ENCODE measurements around the gene MAPT. TPM values are rescaled to one million over a fixed set of nuclear protein-coding genes. Genes with fewer than 3 reads are reported as not detected.
"Not testable (repeated sequence)": the region's sequence is repeated elsewhere in the genome, so short reads cannot be mapped to it uniquely, and the experiment has no call there.

MAPT gene
- total and polyA plus RNA-seq, 4 experiments from 2014 or later: 0.22 to 2.1 (median 1.1) TPM

- Mint-ChIP-seq H3K36me3 (no peaks in the 10 kb centered on the region), H3K9me3 (peaks cover 0 to 1% (median 0%) of the 10 kb centered on the region in 8 donors), H3K4me3 (no peak overlapping the region), H3K4me1 (peaks cover 3 to 6% (median 5%) of the 10 kb centered on the region in 4 donors), H3K27me3 (no peaks in the 10 kb centered on the region), H3K27ac (peak overlapping the region in 1 of 7 donors; percentile 43)
- peaks cover 9% of the 10 kb centered on the region for H3K4me1 ChIP-seq (ENCODE audit: insufficient read depth, low read length)
- no peak overlapping the region for H3K27ac ChIP-seq (ENCODE audit: low read depth, low read length)
- H3K27me3 ChIP-seq (ENCODE audit: insufficient read depth, low read length): no peaks in the 10 kb centered on the region
- DNase-seq: no peak
- H3K36me3 ChIP-seq (ENCODE audit: insufficient read depth, low read length): no peaks in the 10 kb centered on the region
- intact Hi-C loops (cut with micrococcal nuclease): no loop called here
- CTCF ChIA-PET (ENCODE audit: partially characterized antibody): no interaction called here
- H3K4me3 ChIP-seq (ENCODE audit: low read length in 2 of 2): no peak overlapping the region
- POLR2A ChIA-PET (ENCODE audit: partially characterized antibody): no interaction called here
- H3K9me3 ChIP-seq (ENCODE audit: control insufficient read depth in 1 of 2, low read length in 2 of 2): no peaks in the 10 kb centered on the region
Measured at GRCh38 chr17:46013502-46014165, 119.3 kb downstream of the MAPT start.

GRCh38 chr17:46019408-46019925 lies 125.1 kb downstream of the MAPT start:
- H3K4me1 Mint-ChIP-seq: peaks cover 12 to 35% (median 28%) of the 10 kb centered on the region in 4 donors
- H3K9me3 Mint-ChIP-seq; H3K27me3 Mint-ChIP-seq; H3K36me3 ChIP-seq (ENCODE audit: insufficient read depth, low read length); H3K4me3 ChIP-seq (ENCODE audit: low read length in 2 of 2); H3K9me3 ChIP-seq (ENCODE audit: control insufficient read depth in 1 of 2, low read length in 2 of 2); H3K36me3 Mint-ChIP-seq; DNase-seq; H3K27me3 ChIP-seq (ENCODE audit: insufficient read depth, low read length); H3K4me3 Mint-ChIP-seq; intact Hi-C loops (cut with micrococcal nuclease): not testable (repeated sequence)
- H3K4me1 ChIP-seq (ENCODE audit: insufficient read depth, low read length): peaks cover 40% of the 10 kb centered on the region
- POLR2A ChIA-PET (ENCODE audit: partially characterized antibody): interaction anchor here (0.6 to 2.3 kb wide), 4 partner anchors 14 to 178 kb away, joined by 3 to 13 read pairs (median 4); partner anchors contain the start of gene KANSL1
- H3K27ac Mint-ChIP-seq: peak overlapping the region in 6 of 7 donors; percentile 83 to 96 (median 92)
- H3K27ac ChIP-seq (ENCODE audit: low read depth, low read length): peak overlapping the region; percentile 42
- CTCF ChIA-PET (ENCODE audit: partially characterized antibody): interaction anchor here (0.8 to 3.4 kb wide), 9 partner anchors 10 to 194 kb away, joined by 3 to 17 read pairs (median 4); no protein-coding TSS in a partner anchor

GRCh38 chr17:46020023-46020761 lies 125.8 kb downstream of the MAPT start:
- Mint-ChIP-seq H3K36me3 (peaks cover under 1 to 3% of the 10 kb centered on the region in 2 donors), H3K9me3 (peaks cover 0 to 2% (median 0%) of the 10 kb centered on the region in 8 donors), H3K27me3 (no peaks in the 10 kb centered on the region), H3K27ac (peak overlapping the region; percentile 85 to 96 (median 93)), H3K4me1 (peaks cover 12 to 35% (median 28%) of the 10 kb centered on the region in 4 donors), H3K4me3 (peak overlapping the region; percentile 22 to 69 (median 47))
- peaks cover 40% of the 10 kb centered on the region for H3K4me1 ChIP-seq (ENCODE audit: insufficient read depth, low read length)
- no peak overlapping the region for H3K4me3 ChIP-seq (ENCODE audit: low read length in 2 of 2)
- peak; percentile 67 to 78 (median 73) for DNase-seq
- H3K9me3 ChIP-seq (ENCODE audit: control insufficient read depth in 1 of 2, low read length in 2 of 2): no peaks in the 10 kb centered on the region
- ChIA-PET POLR2A (ENCODE audit: partially characterized antibody) (interaction anchor here (0.6 to 2.3 kb wide), 7 partner anchors 8 to 178 kb away, joined by 3 to 13 read pairs (median 3); partner anchors contain the start of gene KANSL1), CTCF (ENCODE audit: partially characterized antibody) (interaction anchor here (0.8 to 3.4 kb wide), 7 partner anchors 9 to 193 kb away, joined by 3 to 17 read pairs (median 4); no protein-coding TSS in a partner anchor)
- no peaks in the 10 kb centered on the region for H3K36me3 ChIP-seq (ENCODE audit: insufficient read depth, low read length)
- intact Hi-C loops (cut with micrococcal nuclease): no loop called here
- no peaks in the 10 kb centered on the region for H3K27me3 ChIP-seq (ENCODE audit: insufficient read depth, low read length)
- H3K27ac ChIP-seq (ENCODE audit: low read depth, low read length): peak overlapping the region; percentile 42

- no peaks in the 10 kb centered on the region for H3K9me3 ChIP-seq (ENCODE audit: control insufficient read depth in 1 of 2, low read length in 2 of 2)
- peak overlapping the region; percentile 42 for H3K27ac ChIP-seq (ENCODE audit: low read depth, low read length)
- peaks cover 40% of the 10 kb centered on the region for H3K4me1 ChIP-seq (ENCODE audit: insufficient read depth, low read length)
- H3K36me3 ChIP-seq (ENCODE audit: insufficient read depth, low read length): no peaks in the 10 kb centered on the region
- Mint-ChIP-seq H3K9me3 (peaks cover 0 to 2% (median 0%) of the 10 kb centered on the region in 8 donors), H3K4me1 (peaks cover 14 to 35% (median 28%) of the 10 kb centered on the region in 4 donors), H3K4me3 (no peak overlapping the region), H3K27me3 (no peaks in the 10 kb centered on the region), H3K36me3 (peaks cover 3 to 4% of the 10 kb centered on the region in 2 donors), H3K27ac (peak overlapping the region in 6 of 7 donors; percentile 72 to 96 (median 94))
- intact Hi-C loops (cut with micrococcal nuclease): no loop called here
- POLR2A ChIA-PET (ENCODE audit: partially characterized antibody): interaction anchor here (1.0 to 2.3 kb wide), 4 partner anchors 9 to 172 kb away, joined by 3 to 13 read pairs (median 8); partner anchors contain the start of gene KANSL1
- no peak for DNase-seq
- CTCF ChIA-PET (ENCODE audit: partially characterized antibody): interaction anchor here (2.1 to 3.4 kb wide), 3 partner anchors 8 to 192 kb away, joined by 6 to 17 read pairs (median 10); no protein-coding TSS in a partner anchor
- no peak overlapping the region for H3K4me3 ChIP-seq (ENCODE audit: low read length in 2 of 2)
- H3K27me3 ChIP-seq (ENCODE audit: insufficient read depth, low read length): no peaks in the 10 kb centered on the region
Measured at GRCh38 chr17:46020998-46021397, 126.6 kb downstream of the MAPT start.

GRCh38 chr17:46023366-46023765 lies 129.0 kb downstream of the MAPT start:
- H3K36me3 Mint-ChIP-seq: peaks cover 3 to 13% of the 10 kb centered on the region in 2 donors
- H3K27me3 Mint-ChIP-seq; POLR2A ChIA-PET (ENCODE audit: partially characterized antibody); DNase-seq; intact Hi-C loops (cut with micrococcal nuclease); H3K27ac ChIP-seq (ENCODE audit: low read depth, low read length); H3K4me3 ChIP-seq (ENCODE audit: low read length in 2 of 2); H3K36me3 ChIP-seq (ENCODE audit: insufficient read depth, low read length); H3K4me3 Mint-ChIP-seq; H3K9me3 Mint-ChIP-seq; H3K27me3 ChIP-seq (ENCODE audit: insufficient read depth, low read length); H3K9me3 ChIP-seq (ENCODE audit: control insufficient read depth in 1 of 2, low read length in 2 of 2): not testable (repeated sequence)
- H3K4me1 ChIP-seq (ENCODE audit: insufficient read depth, low read length): peaks cover 34% of the 10 kb centered on the region
- peak overlapping the region in 3 of 7 donors; percentile 51 to 82 (median 72) for H3K27ac Mint-ChIP-seq
- CTCF ChIA-PET (ENCODE audit: partially characterized antibody): interaction anchor here (0.9 kb wide), 1 partner anchor 21 kb away, joined by 4 read pairs; no protein-coding TSS in a partner anchor
- H3K4me1 Mint-ChIP-seq: peaks cover 11 to 37% (median 26%) of the 10 kb centered on the region in 4 donors

- Histone ChIP-seq H3K27me3 (ENCODE audit: insufficient read depth, low read length) (no peaks in the 10 kb centered on the region), H3K4me1 (ENCODE audit: insufficient read depth, low read length) (peaks cover 29% of the 10 kb centered on the region), H3K4me3 (ENCODE audit: low read length in 2 of 2) (no peak overlapping the region), H3K9me3 (ENCODE audit: control insufficient read depth in 1 of 2, low read length in 2 of 2) (no peaks in the 10 kb centered on the region), H3K36me3 (ENCODE audit: insufficient read depth, low read length) (peaks cover 7% of the 10 kb centered on the region), H3K27ac (ENCODE audit: low read depth, low read length) (no peak overlapping the region)
- CTCF ChIA-PET (ENCODE audit: partially characterized antibody): interaction anchor here (0.9 to 1.3 kb wide), 2 partner anchors 20 kb away, joined by 3 to 4 read pairs; no protein-coding TSS in a partner anchor
- Mint-ChIP-seq H3K27ac (peak overlapping the region in 3 of 7 donors; percentile 30 to 72 (median 41)), H3K27me3 (no peaks in the 10 kb centered on the region), H3K4me1 (peaks cover 11 to 37% (median 23%) of the 10 kb centered on the region in 4 donors), H3K9me3 (peaks cover 0 to 4% (median 0%) of the 10 kb centered on the region in 8 donors), H3K4me3 (no peak overlapping the region), H3K36me3 (peaks cover 3 to 18% of the 10 kb centered on the region in 2 donors)
- DNase-seq: no peak
- POLR2A ChIA-PET (ENCODE audit: partially characterized antibody): no interaction called here
- intact Hi-C loops (cut with micrococcal nuclease): no loop called here
Measured at GRCh38 chr17:46023783-46024388, 129.5 kb downstream of the MAPT start.
